Sigmoid colon (tissue), 7 donors: ENCODE results near the gene HPF1. TPM values are rescaled to one million over a fixed set of nuclear protein-coding genes. Genes with fewer than 3 reads are reported as not detected.

Source experiments
- DNase-seq: peaks from one replicate; pipeline ENCODE4 v3.0.0-alpha.2; 2019
- H3K27ac ChIP-seq, 4 donors: fragments of 200-600 bp; sonication (generic); one replicate each; pipeline ENCODE4 v1.5.1; 2016 to 2019; ENCODE audit warnings: mild to moderate bottlenecking in 1 of 4
- H3K27me3 ChIP-seq, 3 donors: fragments of 200-600 bp; sonication (generic); one replicate each; pipeline ENCODE4 v1.5.1; 2019; ENCODE audit warnings: mild to moderate bottlenecking in 1 of 3
- H3K36me3 ChIP-seq, 4 donors: fragments of 200-600 bp; sonication (generic); one replicate each; pipeline ENCODE4 v1.5.1; 2016 to 2019
- H3K4me1 ChIP-seq, 4 donors: fragments of 200-600 bp; sonication (generic); one replicate each; pipeline ENCODE4 v1.5.1; 2017 to 2019
- H3K4me3 ChIP-seq, 4 donors: fragments of 200-600 bp; sonication (generic); one replicate each; pipeline ENCODE4 v1.5.1; 2017 to 2019; ENCODE audit warnings: mild to moderate bottlenecking in 2 of 4, moderate library complexity in 1 of 4
- H3K9me3 ChIP-seq, 4 donors: fragments of 200-600 bp in 3 of 4; sonication (generic) in 3 of 4; one replicate each; pipeline versions ENCODE4 v1.5.1 to v1.6.1; 2013 to 2019
- EP300 ChIP-seq, 4 donors: sonication (generic); formaldehyde crosslinking; IDR thresholded peaks; one replicate each; pipeline ENCODE4 v1.6.1; 2017; ENCODE audit warnings: antibody characterized with exemption in 4 of 4
- POLR2A ChIP-seq, 2 donors: fragments of 450-650 bp; IDR thresholded peaks; one replicate each; pipeline ENCODE4 v1.6.1; 2016; ENCODE audit warnings: antibody characterized with exemption in 2 of 2, mild to moderate bottlenecking in 2 of 2, moderate library complexity in 2 of 2
- POLR2AphosphoS5 ChIP-seq, 4 donors: sonication (generic); formaldehyde crosslinking; IDR thresholded peaks; one replicate each; pipeline ENCODE4 v1.6.1; 2017; ENCODE audit warnings: antibody characterized with exemption in 4 of 4
- WGBS, 2 donors: extraction: QIAGEN DNeasy Blood & Tissue Kit; methylation state at CpG; one replicate each; pipeline ENCODE4 v1.1.7; 2013; 5-methylcytosine and 5-hydroxymethylcytosine counted together
- intact Hi-C: fragments of 100-400 bp; cut with DNase I; formaldehyde crosslinking; loops from one replicate; pipeline ENCODE4 v1.15.1; 2023
- polyA plus RNA-seq, 3 donors: library from polyadenylated mRNA; stranded (reverse); fragments of 200-250 nt; gene quantifications; one replicate each; pipeline ENCODE4 v1.2.3, GENCODE V29; 2013
- total RNA-seq, 4 donors: library from RNA; depleted of rRNA; stranded (reverse); fragments of >200 nt; gene quantifications; one replicate each; pipeline ENCODE4 v1.1.0, GENCODE V29; 2016
- TF ChIP-seq, protein P1 (sequence below), 4 experiments: fragments of 450-650 bp in 3 of 4; fragments of 200-600 bp in 1 of 4; IDR thresholded peaks; one replicate each; pipeline ENCODE4 v1.5.1; 2016 to 2019; ENCODE audit warnings: antibody characterized with exemption in 4 of 4, mild to moderate bottlenecking in 3 of 4, moderate library complexity in 2 of 4
- donor health status: healthy with polysubstance abuse.
- donor health status: Bipolar disorder and iron deficiency.
- donor health status: healthy.

HPF1 gene
- total and polyA plus RNA-seq, 7 donors = 15.7 to 70.3 (median 25.8) TPM

DNA sequence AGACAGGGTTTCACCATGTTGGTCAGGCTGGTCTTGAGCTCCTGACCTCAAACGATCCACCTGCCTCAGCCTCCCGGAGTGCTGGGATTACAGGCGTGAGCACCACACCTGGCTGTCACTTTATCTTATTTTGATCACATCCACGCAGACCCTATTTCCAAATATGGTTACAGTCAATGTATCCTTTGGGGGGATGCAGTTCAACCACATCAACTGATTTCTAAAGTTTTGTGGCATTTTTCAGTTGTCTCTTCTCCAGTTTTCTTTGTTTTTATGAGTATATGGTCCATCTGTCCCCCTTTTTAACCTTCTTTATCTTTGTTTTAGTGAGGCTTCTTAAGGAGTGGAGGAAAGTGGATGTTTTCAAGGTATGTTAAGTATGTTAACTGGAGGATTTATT, 4.1 kb upstream of the HPF1 start:
- H3K27ac ChIP-seq = no peak overlapping the region
- no peak for DNase-seq
- intact Hi-C loops = no loop called here
- 56 to 66% methylated on average over 4 of the region's 4 CpGs for WGBS, 2 donors
- peaks cover 0 to 6% (median 4%) of the 10 kb centered on the region in 4 donors for H3K4me1 ChIP-seq
- no peaks in the 10 kb centered on the region for H3K27me3 ChIP-seq
- H3K4me3 ChIP-seq = no peak overlapping the region
- TF ChIP-seq, protein P1, sequence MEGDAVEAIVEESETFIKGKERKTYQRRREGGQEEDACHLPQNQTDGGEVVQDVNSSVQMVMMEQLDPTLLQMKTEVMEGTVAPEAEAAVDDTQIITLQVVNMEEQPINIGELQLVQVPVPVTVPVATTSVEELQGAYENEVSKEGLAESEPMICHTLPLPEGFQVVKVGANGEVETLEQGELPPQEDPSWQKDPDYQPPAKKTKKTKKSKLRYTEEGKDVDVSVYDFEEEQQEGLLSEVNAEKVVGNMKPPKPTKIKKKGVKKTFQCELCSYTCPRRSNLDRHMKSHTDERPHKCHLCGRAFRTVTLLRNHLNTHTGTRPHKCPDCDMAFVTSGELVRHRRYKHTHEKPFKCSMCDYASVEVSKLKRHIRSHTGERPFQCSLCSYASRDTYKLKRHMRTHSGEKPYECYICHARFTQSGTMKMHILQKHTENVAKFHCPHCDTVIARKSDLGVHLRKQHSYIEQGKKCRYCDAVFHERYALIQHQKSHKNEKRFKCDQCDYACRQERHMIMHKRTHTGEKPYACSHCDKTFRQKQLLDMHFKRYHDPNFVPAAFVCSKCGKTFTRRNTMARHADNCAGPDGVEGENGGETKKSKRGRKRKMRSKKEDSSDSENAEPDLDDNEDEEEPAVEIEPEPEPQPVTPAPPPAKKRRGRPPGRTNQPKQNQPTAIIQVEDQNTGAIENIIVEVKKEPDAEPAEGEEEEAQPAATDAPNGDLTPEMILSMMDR (IDR thresholded peaks at IDR 0.05) = no peak
- TF ChIP-seq POLR2AphosphoS5 (IDR thresholded peaks at IDR 0.05) (no peak), POLR2A (IDR thresholded peaks at IDR 0.05) (no peak), EP300 (IDR thresholded peaks at IDR 0.05) (no peak)
- no peaks in the 10 kb centered on the region for H3K36me3 ChIP-seq
- H3K9me3 ChIP-seq = no peaks in the 10 kb centered on the region

DNA sequence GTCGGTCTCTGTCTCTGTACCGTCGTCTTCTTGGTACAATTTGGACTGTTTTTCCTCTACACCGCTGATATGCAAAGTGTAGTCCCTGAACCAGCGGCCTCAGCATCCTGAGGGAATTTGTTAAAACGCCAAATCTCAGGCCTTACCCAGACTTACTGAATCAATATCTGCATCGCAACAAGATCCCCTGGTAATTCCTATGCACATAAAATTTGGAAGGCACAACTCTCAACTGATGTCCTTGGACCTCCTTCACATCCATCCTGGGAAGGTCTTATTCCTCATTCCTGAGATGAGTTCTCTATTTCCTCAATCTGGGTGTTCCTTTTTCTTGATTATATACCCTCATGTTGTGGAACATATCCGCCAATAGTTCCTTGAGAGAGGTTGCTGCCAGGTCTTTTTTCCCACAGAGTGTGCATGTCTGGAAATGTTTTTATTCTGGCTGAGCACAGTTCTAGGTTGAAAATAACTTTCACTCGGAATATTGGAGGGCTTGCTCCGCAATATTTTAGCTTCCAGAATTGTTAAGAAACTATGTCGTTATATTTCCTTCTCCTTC, 738 bp upstream of the HPF1 start:
- WGBS, 2 donors = 59 to 72% methylated on average over 11 of the region's 11 CpGs
- H3K36me3 ChIP-seq = no peaks in the 10 kb centered on the region
- H3K4me3 ChIP-seq = peak overlapping the region in 3 of 4 donors; percentile 57 to 81 (median 80)
- intact Hi-C loops = no loop called here
- H3K27me3 ChIP-seq = no peaks in the 10 kb centered on the region
- no peaks in the 10 kb centered on the region for H3K9me3 ChIP-seq
- TF ChIP-seq POLR2A (IDR thresholded peaks at IDR 0.05) = no peak
- H3K4me1 ChIP-seq = peaks cover 0 to 18% (median 14%) of the 10 kb centered on the region in 4 donors
- H3K27ac ChIP-seq = peak overlapping the region; percentile 75 to 80 (median 78)
- DNase-seq = no peak

DNA sequence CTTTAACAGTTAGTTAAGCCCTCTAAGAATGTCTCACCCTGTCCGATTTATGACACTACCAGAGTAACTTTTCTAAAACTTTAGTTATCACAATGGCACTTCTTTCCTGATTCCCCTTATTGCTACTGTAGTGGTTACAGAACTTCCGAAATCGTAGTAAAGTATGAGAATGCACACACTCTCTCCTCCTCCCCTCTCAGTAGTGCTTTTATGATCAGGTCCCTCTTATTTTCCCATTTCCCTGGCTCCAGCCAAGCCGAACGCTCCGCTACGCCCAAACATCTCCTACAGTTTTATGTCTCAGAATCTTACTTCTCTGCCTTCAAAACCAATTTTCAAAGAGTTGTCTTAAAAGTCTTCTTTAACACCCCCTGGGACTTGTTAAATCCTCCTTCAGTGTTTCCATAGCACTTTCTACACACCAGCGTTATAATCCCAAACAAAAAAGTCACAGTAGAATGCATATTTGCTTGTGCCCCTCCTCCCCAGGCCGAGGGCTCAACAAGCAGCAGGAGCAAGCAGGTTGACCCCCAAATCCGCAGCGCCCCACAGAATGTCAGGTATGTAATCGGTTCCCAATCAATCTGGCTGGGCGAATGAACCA, 671 bp downstream of the HPF1 start:
- peak overlapping the region; percentile 57 to 81 (median 80) for H3K4me3 ChIP-seq
- TF ChIP-seq, protein P1 (IDR thresholded peaks at IDR 0.05) = no peak
- TF ChIP-seq EP300 (IDR thresholded peaks at IDR 0.05) = no peak
- TF ChIP-seq POLR2AphosphoS5 (IDR thresholded peaks at IDR 0.05) = no peak
- TF ChIP-seq POLR2A (IDR thresholded peaks at IDR 0.05) = no peak
- no peaks in the 10 kb centered on the region for H3K9me3 ChIP-seq
- WGBS, 2 donors = 1 to 2% methylated on average over 13 of the region's 13 CpGs
- peak overlapping the region; percentile 75 to 80 (median 78) for H3K27ac ChIP-seq
- DNase-seq = no peak
- no peaks in the 10 kb centered on the region for H3K27me3 ChIP-seq
- peaks cover 0 to 14% (median 4%) of the 10 kb centered on the region in 4 donors for H3K36me3 ChIP-seq
- peaks cover 0 to 18% (median 14%) of the 10 kb centered on the region in 4 donors for H3K4me1 ChIP-seq
- intact Hi-C loops = loop anchor here (2.0 kb wide), 2 partner anchors 146 to 270 kb away; partner anchors contain the start of gene MFAP3L

DNA sequence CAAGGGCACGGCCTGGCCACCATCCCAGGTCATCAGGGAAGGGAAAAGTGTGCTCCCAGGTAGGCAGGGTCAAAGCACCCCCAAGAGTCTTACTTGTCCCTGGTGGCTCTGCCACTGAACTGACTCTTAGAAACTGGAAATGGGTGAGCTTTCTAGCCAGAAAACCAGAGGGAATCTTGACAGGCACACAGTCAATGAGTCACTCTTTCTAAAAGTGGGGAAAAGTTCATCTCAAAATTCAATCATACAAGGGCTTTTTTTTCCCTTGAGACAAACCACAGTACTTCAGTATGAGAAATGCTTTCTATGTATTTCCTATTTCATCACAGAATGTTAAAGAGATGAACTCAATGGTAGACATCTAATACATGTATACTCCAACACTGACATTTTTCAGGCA, 12.5 kb downstream of the HPF1 start:
- Histone ChIP-seq H3K36me3 (peaks cover 0 to 60% (median 9%) of the 10 kb centered on the region in 4 donors), H3K27me3 (no peaks in the 10 kb centered on the region), H3K27ac (no peak overlapping the region), H3K4me3 (no peak overlapping the region), H3K9me3 (no peaks in the 10 kb centered on the region), H3K4me1 (no peaks in the 10 kb centered on the region)
- whole genome bisulfite sequencing, 2 donors = 95 to 100% methylated on average over 1 of the region's 1 CpG
- intact Hi-C loops = no loop called here
- no peak for DNase-seq
- TF ChIP-seq EP300 (IDR thresholded peaks at IDR 0.05) (no peak), POLR2AphosphoS5 (IDR thresholded peaks at IDR 0.05) (no peak), POLR2A (IDR thresholded peaks at IDR 0.05) (no peak)
- TF ChIP-seq, protein P1 (IDR thresholded peaks at IDR 0.05) = no peak

DNA sequence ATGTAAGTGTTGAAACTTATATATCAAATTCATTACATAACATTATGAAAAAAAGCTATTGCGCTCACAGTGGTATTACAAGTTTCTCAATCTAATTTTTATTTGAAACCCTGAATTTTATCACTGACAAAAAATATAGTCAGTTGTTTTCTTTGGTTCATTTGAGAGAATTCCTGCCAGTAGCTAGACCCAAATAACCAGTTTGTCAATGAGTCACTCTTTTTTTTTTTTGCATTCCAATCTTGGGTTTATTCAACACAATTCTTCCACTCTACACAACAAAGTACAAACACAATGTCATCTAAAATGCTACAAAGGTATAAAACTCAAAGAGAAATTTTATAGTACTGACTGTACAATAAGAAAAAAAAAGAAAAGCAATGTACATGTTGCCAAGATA, 13.1 kb downstream of the HPF1 start:
- intact Hi-C loops = no loop called here
- no peaks in the 10 kb centered on the region for H3K4me1 ChIP-seq
- TF ChIP-seq EP300 (IDR thresholded peaks at IDR 0.05) = no peak
- TF ChIP-seq, protein P1 (IDR thresholded peaks at IDR 0.05) = no peak
- no peak for TF ChIP-seq POLR2AphosphoS5 (IDR thresholded peaks at IDR 0.05)
- no peak for TF ChIP-seq POLR2A (IDR thresholded peaks at IDR 0.05)
- H3K27ac ChIP-seq = no peak overlapping the region
- no peak overlapping the region for H3K4me3 ChIP-seq
- no peak for DNase-seq
- no peaks in the 10 kb centered on the region for H3K27me3 ChIP-seq
- H3K9me3 ChIP-seq = no peaks in the 10 kb centered on the region
- 97 to 100% methylated on average over 1 of the region's 1 CpG for WGBS, 2 donors
- peaks cover 0 to 58% (median 7%) of the 10 kb centered on the region in 4 donors for H3K36me3 ChIP-seq
